Measurements from ENCODE around the gene ZNF385B.

DNA sequence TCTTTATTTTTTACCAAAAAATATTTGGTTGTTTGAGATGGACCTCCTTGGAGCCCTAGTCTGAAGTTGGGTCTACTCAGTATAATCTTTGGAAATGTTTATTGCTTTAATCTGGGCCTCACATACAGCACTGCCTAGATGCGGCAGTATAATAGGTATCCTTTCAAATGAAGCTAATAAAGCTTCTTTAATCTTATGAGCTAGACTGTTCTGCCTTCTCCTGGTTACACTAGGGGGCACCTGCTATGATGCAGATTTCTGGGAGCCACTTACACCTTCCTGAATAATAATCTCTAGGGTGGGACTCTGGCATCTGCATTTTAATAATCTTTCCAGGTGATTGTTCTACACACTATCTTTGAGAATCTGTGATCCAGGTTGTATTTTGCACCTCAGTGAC lies 427.1 kb downstream of the ZNF385B start:
- TF ChIP-seq, protein P1, sequence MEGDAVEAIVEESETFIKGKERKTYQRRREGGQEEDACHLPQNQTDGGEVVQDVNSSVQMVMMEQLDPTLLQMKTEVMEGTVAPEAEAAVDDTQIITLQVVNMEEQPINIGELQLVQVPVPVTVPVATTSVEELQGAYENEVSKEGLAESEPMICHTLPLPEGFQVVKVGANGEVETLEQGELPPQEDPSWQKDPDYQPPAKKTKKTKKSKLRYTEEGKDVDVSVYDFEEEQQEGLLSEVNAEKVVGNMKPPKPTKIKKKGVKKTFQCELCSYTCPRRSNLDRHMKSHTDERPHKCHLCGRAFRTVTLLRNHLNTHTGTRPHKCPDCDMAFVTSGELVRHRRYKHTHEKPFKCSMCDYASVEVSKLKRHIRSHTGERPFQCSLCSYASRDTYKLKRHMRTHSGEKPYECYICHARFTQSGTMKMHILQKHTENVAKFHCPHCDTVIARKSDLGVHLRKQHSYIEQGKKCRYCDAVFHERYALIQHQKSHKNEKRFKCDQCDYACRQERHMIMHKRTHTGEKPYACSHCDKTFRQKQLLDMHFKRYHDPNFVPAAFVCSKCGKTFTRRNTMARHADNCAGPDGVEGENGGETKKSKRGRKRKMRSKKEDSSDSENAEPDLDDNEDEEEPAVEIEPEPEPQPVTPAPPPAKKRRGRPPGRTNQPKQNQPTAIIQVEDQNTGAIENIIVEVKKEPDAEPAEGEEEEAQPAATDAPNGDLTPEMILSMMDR (IDR thresholded peaks at IDR 0.05) = no peak
- TF ChIP-seq POLR2A (IDR thresholded peaks at IDR 0.05) = no peak
